Measurements from ENCODE around the gene SLITRK3. TPM values are rescaled to one million over a fixed set of nuclear protein-coding genes. Genes with fewer than 3 reads are reported as not detected.

Gene SLITRK3
- not detected for total RNA-seq

DNA sequence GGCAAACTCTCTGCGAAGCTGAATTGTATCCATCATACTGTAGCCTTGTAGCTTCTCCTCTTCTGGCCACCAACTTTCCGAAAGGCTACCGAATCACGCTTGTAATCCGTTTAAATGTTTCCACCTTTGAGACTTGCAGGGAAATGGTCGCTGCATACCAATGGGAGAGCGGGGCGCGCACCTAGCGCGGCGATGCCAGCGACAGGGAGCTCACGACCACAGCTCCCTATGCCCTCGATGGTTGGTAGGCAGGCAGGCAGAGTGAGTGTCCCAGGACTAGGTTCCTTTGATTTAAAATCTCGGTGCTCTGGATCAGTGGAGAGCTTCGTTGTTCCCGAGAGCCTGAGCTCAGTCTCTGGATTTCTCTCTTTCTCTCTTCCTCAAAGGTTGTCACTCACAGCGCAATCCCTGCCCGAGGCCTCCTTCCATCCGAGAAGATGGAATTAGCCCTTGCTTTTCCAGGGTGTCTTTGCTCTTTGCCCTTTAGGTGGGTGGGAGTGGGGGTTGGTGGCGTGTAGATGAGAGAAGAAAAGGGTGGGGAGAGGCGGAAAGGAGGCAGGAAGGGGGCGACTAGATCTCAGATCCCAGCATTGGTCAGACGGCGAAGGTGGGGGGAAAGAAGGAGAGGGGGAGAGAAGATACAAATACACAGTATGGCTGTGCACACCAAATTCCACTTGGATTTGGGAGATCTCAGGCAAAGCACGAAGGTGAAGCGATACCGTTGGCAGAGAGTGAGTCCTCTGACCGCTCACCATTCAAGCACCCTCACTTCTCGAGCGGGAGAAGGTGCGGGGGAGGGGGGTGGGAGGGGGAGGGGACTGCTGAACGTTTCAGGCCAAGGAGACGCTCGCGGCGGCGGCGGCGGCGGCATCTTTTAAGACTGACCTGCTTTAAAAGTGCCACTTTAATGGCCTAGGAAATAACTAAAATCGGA is at the start of gene SLITRK3:
SLITRK3 (minus strand) TSS at position 745 of the 937 bp plus-strand sequence. CDS start 5,554 bp downstream, outside the sequence.
- no peak for DNase-seq
- no peaks in the 10 kb centered on the region for H3K9me3 Mint-ChIP-seq
- ATAC-seq: no peak
- intact Hi-C loops (cut with micrococcal nuclease): no loop called here
- no peaks in the 10 kb centered on the region for H3K36me3 Mint-ChIP-seq (ENCODE audit: low read depth)
- no peak within 1 kb of the TSS for H3K27ac Mint-ChIP-seq
- ChIA-PET POLR2A (interaction anchor here (0.6 kb wide), 1 partner anchor 326 kb away, joined by 3 read pairs; no protein-coding TSS in a partner anchor), CTCF (interaction anchor here (1.2 to 1.8 kb wide), 2 partner anchors 11 kb away, joined by 5 to 7 read pairs; no protein-coding TSS in a partner anchor)
- H3K27me3 Mint-ChIP-seq: peaks cover 54% of the 10 kb centered on the region
- H3K4me3 Mint-ChIP-seq: peak within 1 kb of the TSS; percentile 37
- no peak for TF ChIP-seq CTCF (IDR thresholded peaks at IDR 0.05)
- peaks cover 13% of the 10 kb centered on the region for H3K4me1 Mint-ChIP-seq (ENCODE audit: low read depth)

- ATAC-seq (no peak), DNase-seq (no peak)
- ChIA-PET POLR2A (no interaction called here), CTCF (no interaction called here)
- TF ChIP-seq CTCF (IDR thresholded peaks at IDR 0.05): no peak
- Mint-ChIP-seq H3K9me3 (no peaks in the 10 kb centered on the region), H3K27me3 (no peaks in the 10 kb centered on the region), H3K36me3 (ENCODE audit: low read depth) (no peaks in the 10 kb centered on the region), H3K4me3 (no peak overlapping the region), H3K27ac (no peak overlapping the region), H3K4me1 (ENCODE audit: low read depth) (no peaks in the 10 kb centered on the region)
- intact Hi-C loops (cut with micrococcal nuclease): no loop called here
Measured at GRCh38 chr3:165243597-165243996, 47.4 kb upstream of the SLITRK3 start.

GRCh38 chr3:165233501-165234195 is 37.5 kb upstream of the SLITRK3 start:
- no peaks in the 10 kb centered on the region for H3K27me3 Mint-ChIP-seq
- H3K9me3 Mint-ChIP-seq: peaks cover 2% of the 10 kb centered on the region
- ATAC-seq (no peak), DNase-seq (no peak)
- POLR2A ChIA-PET: no interaction called here
- TF ChIP-seq CTCF (IDR thresholded peaks at IDR 0.05): no peak
- CTCF ChIA-PET: interaction anchor here (2.0 kb wide), 1 partner anchor 27 kb away, joined by 5 read pairs; no protein-coding TSS in a partner anchor
- no peak overlapping the region for H3K4me3 Mint-ChIP-seq
- no peak overlapping the region for H3K27ac Mint-ChIP-seq
- intact Hi-C loops (cut with micrococcal nuclease): no loop called here
- H3K4me1 Mint-ChIP-seq (ENCODE audit: low read depth): no peaks in the 10 kb centered on the region
- H3K36me3 Mint-ChIP-seq (ENCODE audit: low read depth): no peaks in the 10 kb centered on the region

- Mint-ChIP-seq H3K4me1 (ENCODE audit: low read depth) (no peaks in the 10 kb centered on the region), H3K27ac (no peak overlapping the region), H3K4me3 (no peak overlapping the region), H3K36me3 (ENCODE audit: low read depth) (no peaks in the 10 kb centered on the region), H3K9me3 (peaks cover 2% of the 10 kb centered on the region), H3K27me3 (no peaks in the 10 kb centered on the region)
- ATAC-seq (no peak), DNase-seq (no peak)
- intact Hi-C loops (cut with micrococcal nuclease): no loop called here
- ChIA-PET POLR2A (no interaction called here), CTCF (no interaction called here)
- no peak for TF ChIP-seq CTCF (IDR thresholded peaks at IDR 0.05)
Measured at GRCh38 chr3:165225604-165226003, 29.4 kb upstream of the SLITRK3 start.

GRCh38 chr3:165217739-165218138 is 21.6 kb upstream of the SLITRK3 start:
- ChIA-PET POLR2A (no interaction called here), CTCF (no interaction called here)
- ATAC-seq (no peak), DNase-seq (no peak)
- Mint-ChIP-seq H3K27me3 (no peaks in the 10 kb centered on the region), H3K9me3 (peaks cover 4% of the 10 kb centered on the region), H3K27ac (no peak overlapping the region), H3K4me3 (no peak overlapping the region), H3K36me3 (ENCODE audit: low read depth) (no peaks in the 10 kb centered on the region), H3K4me1 (ENCODE audit: low read depth) (no peaks in the 10 kb centered on the region)
- intact Hi-C loops (cut with micrococcal nuclease): no loop called here
- no peak for TF ChIP-seq CTCF (IDR thresholded peaks at IDR 0.05)

All from activated CD8-positive, alpha-beta T cell treated with anti-CD3 and anti-CD28 coated beads for 36 hours (primary cell).